Measurements from ENCODE around the gene PRPF6. TPM values are rescaled to one million over a fixed set of nuclear protein-coding genes. Genes with fewer than 3 reads are reported as not detected.
A peak's percentile ranks its signal among the peaks of the same experiment; 100 is the strongest.

The PRPF6 gene, protein sequence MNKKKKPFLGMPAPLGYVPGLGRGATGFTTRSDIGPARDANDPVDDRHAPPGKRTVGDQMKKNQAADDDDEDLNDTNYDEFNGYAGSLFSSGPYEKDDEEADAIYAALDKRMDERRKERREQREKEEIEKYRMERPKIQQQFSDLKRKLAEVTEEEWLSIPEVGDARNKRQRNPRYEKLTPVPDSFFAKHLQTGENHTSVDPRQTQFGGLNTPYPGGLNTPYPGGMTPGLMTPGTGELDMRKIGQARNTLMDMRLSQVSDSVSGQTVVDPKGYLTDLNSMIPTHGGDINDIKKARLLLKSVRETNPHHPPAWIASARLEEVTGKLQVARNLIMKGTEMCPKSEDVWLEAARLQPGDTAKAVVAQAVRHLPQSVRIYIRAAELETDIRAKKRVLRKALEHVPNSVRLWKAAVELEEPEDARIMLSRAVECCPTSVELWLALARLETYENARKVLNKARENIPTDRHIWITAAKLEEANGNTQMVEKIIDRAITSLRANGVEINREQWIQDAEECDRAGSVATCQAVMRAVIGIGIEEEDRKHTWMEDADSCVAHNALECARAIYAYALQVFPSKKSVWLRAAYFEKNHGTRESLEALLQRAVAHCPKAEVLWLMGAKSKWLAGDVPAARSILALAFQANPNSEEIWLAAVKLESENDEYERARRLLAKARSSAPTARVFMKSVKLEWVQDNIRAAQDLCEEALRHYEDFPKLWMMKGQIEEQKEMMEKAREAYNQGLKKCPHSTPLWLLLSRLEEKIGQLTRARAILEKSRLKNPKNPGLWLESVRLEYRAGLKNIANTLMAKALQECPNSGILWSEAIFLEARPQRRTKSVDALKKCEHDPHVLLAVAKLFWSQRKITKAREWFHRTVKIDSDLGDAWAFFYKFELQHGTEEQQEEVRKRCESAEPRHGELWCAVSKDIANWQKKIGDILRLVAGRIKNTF
- total RNA-seq, result 73.3 TPM
- 51.3 TPM for polyA plus RNA-seq (ENCODE audit: insufficient read depth, low read depth, low replicate concordance)
- long read RNA-seq, donor 1, transcript PRPF6-201 (21 exons, 3,044 nt), result major isoform, 7 of 42 reads
- long read RNA-seq, donor 1, partial matches to known transcripts, result 35 of 42 reads
- long read RNA-seq, donor 1, other reads (novel, unspliced or antisense), result 0 of 42 reads
- long read RNA-seq, donor 2, transcript PRPF6-201 (21 exons, 3,044 nt), result major isoform, 11 of 30 reads
- long read RNA-seq, donor 2, partial matches to known transcripts, result 19 of 30 reads
- long read RNA-seq, donor 2, other reads (novel, unspliced or antisense), result 0 of 30 reads
- long read RNA-seq, donor 3, transcript PRPF6-201 (21 exons, 3,044 nt), result major isoform, 11 of 47 reads
- long read RNA-seq, donor 3, partial matches to known transcripts, result 36 of 47 reads
- long read RNA-seq, donor 3, other reads (novel, unspliced or antisense), result 0 of 47 reads
- long read RNA-seq, donor 4, transcript PRPF6-201 (21 exons, 3,044 nt), result major isoform, 16 of 21 reads
- long read RNA-seq, donor 4, partial matches to known transcripts, result 5 of 21 reads
- long read RNA-seq, donor 4, other reads (novel, unspliced or antisense), result 0 of 21 reads
- long read RNA-seq, donor 5, result 0 reads
- long read RNA-seq, donor 6, partial matches to known transcripts, result 0 of 1 reads
- long read RNA-seq, donor 6, other reads (novel, unspliced or antisense), result 0 of 1 reads
- long read RNA-seq, donor 7, transcript PRPF6-201 (21 exons, 3,044 nt), result major isoform, 117 of 198 reads
- long read RNA-seq, donor 7, partial matches to known transcripts, result 68 of 198 reads
- long read RNA-seq, donor 7, other reads (novel, unspliced or antisense), result 13 of 198 reads
- long read RNA-seq, donor 8, transcript PRPF6-201 (21 exons, 3,044 nt), result major isoform, 9 of 33 reads
- long read RNA-seq, donor 8, partial matches to known transcripts, result 24 of 33 reads
- long read RNA-seq, donor 8, other reads (novel, unspliced or antisense), result 0 of 33 reads
- long read RNA-seq, donor 9, partial matches to known transcripts, result 18 of 20 reads
- long read RNA-seq, donor 9, other reads (novel, unspliced or antisense), result 0 of 20 reads
- long read RNA-seq, donor 10, transcript PRPF6-201 (21 exons, 3,044 nt), result major isoform, 9 of 31 reads
- long read RNA-seq, donor 10, partial matches to known transcripts, result 22 of 31 reads
- long read RNA-seq, donor 10, other reads (novel, unspliced or antisense), result 0 of 31 reads

DNA sequence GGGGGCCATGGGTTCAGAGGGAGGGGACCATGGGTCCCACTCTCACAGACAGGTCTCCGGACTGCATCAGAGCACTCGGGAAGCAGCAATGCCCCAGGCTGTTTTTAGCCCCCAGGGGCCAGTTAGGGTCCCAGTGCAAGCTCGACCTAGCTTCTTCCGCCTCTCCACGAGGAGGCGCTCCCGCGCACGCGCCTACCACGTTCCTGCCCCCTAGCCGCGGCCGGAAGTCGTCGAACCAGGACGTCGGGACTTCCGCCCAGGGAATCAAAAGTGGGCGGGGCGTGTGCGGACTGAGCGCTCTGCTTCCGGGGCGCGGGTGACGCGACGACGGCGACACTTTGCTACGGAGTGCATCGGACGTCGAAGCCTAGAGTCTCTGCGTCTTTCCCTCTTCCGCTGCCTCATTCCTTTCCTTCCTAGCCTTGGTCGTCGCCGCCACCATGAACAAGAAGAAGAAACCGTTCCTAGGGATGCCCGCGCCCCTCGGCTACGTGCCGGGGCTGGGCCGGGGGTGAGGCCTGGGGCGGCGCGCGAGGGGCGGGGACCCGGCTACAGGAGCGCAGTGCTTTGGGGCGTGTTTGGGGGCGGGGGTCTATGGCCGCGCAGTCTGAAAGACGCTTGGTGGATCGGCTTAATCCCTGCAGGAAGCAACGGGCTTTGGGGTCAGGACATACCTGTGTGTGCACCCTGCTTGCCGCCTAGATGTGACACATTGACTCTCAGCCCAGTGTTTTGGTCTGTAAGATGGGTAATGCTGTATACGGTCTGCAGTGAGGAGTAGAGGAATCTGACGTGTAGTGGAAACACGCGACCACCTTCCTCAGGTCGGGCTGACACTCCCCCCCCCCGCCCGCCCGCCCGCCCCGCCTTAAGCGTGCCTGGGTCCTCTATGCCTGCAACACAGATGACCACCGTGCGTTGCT is at the start of gene PRPF6:
PRPF6 (plus strand) TSS at position 327 of the 923 bp plus-strand sequence; CDS start at position 441, 114 bp downstream.
- Histone ChIP-seq H3K36me3 (ENCODE audit: control insufficient read depth in 2 of 3, insufficient read depth in 3 of 3, low read length in 3 of 3) (peaks cover 3 to 15% (median 8%) of the 10 kb centered on the region in 3 donors), H3K27ac (ENCODE audit: low read depth in 2 of 2, low read length in 2 of 2) (peak within 1 kb of the TSS; percentile 45 to 80), H3K9ac (ENCODE audit: low read length in 3 of 3) (peak within 1 kb of the TSS; percentile 67 to 98 (median 92)), H3K4me1 (ENCODE audit: control insufficient read depth in 2 of 3, insufficient read depth in 2 of 3, low read depth in 1 of 3, low read length in 3 of 3) (peaks cover 3 to 22% (median 7%) of the 10 kb centered on the region in 3 donors), H3K4me3 (ENCODE audit: low read length in 3 of 3) (peak within 1 kb of the TSS; percentile 91 to 98 (median 98)), H3K9me3 (ENCODE audit: control insufficient read depth in 2 of 3, insufficient read depth in 1 of 3, low read length in 3 of 3) (no peaks in the 10 kb centered on the region), H3K27me3 (ENCODE audit: control insufficient read depth, insufficient read depth, low read length) (no peaks in the 10 kb centered on the region)
- DNase-seq (peak; percentile 95 to 99 (median 98)), FAIRE-seq (no peak)
- TF ChIP-seq, protein P1, sequence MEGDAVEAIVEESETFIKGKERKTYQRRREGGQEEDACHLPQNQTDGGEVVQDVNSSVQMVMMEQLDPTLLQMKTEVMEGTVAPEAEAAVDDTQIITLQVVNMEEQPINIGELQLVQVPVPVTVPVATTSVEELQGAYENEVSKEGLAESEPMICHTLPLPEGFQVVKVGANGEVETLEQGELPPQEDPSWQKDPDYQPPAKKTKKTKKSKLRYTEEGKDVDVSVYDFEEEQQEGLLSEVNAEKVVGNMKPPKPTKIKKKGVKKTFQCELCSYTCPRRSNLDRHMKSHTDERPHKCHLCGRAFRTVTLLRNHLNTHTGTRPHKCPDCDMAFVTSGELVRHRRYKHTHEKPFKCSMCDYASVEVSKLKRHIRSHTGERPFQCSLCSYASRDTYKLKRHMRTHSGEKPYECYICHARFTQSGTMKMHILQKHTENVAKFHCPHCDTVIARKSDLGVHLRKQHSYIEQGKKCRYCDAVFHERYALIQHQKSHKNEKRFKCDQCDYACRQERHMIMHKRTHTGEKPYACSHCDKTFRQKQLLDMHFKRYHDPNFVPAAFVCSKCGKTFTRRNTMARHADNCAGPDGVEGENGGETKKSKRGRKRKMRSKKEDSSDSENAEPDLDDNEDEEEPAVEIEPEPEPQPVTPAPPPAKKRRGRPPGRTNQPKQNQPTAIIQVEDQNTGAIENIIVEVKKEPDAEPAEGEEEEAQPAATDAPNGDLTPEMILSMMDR (IDR thresholded peaks at IDR 0.05; ENCODE audit: borderline replicate concordance, extremely low read depth, insufficient read depth), result peak; percentile 75
- intact Hi-C loops (cut with DNase I), result no loop called here

DNA sequence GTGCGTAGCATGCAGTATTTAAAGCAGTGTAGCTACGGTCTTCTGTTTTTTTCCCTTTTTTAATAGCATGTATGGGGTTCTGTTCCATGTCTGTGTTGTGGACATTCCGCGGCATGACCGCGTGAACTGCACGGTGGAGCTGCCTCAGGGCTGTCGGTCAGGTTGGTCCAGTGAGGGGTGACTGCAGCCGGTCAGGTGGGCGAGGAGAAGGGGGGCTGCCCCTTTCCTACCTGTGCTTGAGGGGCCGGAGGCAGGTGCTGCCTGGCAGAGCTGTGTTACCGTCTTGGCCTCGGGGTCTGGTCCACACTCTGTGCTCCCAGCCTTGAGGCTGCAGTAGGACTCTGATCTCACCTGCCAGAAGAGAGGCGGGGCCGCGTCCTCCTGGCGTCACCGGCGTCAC is 49.2 kb upstream of the PRPF6 start:
- intact Hi-C loops (cut with DNase I), result no loop called here
- FAIRE-seq, result no peak

More for the DNA sequence above, 49.2 kb upstream of the PRPF6 start:
- Histone ChIP-seq H3K9me3 (ENCODE audit: control insufficient read depth in 2 of 3, insufficient read depth in 1 of 3, low read length in 3 of 3) (no peaks in the 10 kb centered on the region), H3K27ac (ENCODE audit: low read depth in 2 of 2, low read length in 2 of 2) (no peak overlapping the region), H3K4me3 (ENCODE audit: low read length in 3 of 3) (no peak overlapping the region), H3K27me3 (ENCODE audit: control insufficient read depth, insufficient read depth, low read length) (no peaks in the 10 kb centered on the region), H3K9ac (ENCODE audit: low read length in 3 of 3) (no peak overlapping the region), H3K36me3 (ENCODE audit: control insufficient read depth in 2 of 3, insufficient read depth in 3 of 3, low read length in 3 of 3) (peaks cover 2 to 51% (median 24%) of the 10 kb centered on the region in 3 donors), H3K4me1 (ENCODE audit: control insufficient read depth in 2 of 3, insufficient read depth in 2 of 3, low read depth in 1 of 3, low read length in 3 of 3) (no peaks in the 10 kb centered on the region)
- DNase-seq, result peak in 1 of 5 donors; percentile 76
- TF ChIP-seq, protein P1 (IDR thresholded peaks at IDR 0.05; ENCODE audit: borderline replicate concordance, extremely low read depth, insufficient read depth), result no peak
